A204.1 (cell line): Measurements from ENCODE around the gene COPE.

Experiments used
- FAIRE-seq: peaks from 2 replicates; lab custom pipeline; 2012; peaks lifted over from hg19 to GRCh38; lab: Jason Lieb, UNC

The COPE gene

DNA sequence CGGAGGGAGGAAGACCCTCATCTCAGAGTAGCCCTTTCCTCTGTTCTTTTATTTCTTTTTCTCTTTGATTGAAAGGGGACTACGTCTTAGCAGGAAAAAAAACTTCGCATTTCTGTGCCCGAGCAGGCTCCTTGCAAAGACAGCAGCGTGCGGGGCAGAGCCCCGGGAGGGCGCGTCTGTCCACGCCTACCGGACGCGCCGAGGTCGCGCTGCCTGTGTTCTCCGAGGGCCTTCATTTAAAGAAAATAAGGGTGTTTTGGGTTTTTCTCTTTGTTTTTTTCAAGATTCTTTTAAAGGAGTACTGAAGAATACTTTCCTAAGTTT, 52.4 kb downstream of the COPE start:
- no peak for FAIRE-seq

DNA sequence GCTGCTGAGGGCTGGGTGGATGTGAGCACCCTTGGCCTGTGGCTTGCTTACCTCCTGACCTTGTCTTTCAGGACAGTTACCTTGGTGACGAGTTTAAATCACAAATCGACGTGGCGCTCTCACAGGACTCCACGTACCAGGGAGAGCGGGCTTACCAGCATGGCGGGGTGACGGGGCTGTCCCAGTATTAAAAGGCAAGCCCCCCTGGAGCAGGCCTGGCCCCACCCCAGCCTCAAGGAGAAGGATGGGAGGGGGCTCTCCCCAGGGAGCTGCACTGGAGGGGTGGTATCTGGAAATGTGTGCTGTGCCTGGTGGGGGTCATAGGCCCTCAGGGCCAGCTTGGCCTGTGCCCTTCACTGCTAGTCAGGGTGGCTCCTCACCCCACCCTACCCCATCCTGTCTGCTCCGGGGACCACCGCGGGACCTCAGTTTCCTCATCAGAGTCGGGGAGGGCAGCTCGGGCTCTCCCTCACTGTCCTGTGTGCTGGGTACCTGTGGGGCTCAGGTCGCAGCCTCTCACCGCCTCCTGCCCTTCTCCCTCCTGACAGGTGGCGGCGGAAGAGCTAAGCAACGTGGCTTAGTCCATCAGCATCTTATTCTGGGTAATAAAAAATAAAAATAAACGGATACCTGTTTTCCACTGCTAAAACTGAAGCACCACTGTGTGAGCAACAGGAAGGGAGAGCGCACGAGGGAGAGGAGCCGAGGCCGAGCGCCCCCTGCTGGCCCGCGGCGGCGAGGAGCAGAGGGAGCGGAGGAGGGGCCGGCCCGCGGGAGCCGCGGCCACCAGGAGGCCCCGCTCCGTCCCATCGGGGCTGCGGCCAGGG, 53.0 kb downstream of the COPE start:
- no peak for FAIRE-seq

DNA sequence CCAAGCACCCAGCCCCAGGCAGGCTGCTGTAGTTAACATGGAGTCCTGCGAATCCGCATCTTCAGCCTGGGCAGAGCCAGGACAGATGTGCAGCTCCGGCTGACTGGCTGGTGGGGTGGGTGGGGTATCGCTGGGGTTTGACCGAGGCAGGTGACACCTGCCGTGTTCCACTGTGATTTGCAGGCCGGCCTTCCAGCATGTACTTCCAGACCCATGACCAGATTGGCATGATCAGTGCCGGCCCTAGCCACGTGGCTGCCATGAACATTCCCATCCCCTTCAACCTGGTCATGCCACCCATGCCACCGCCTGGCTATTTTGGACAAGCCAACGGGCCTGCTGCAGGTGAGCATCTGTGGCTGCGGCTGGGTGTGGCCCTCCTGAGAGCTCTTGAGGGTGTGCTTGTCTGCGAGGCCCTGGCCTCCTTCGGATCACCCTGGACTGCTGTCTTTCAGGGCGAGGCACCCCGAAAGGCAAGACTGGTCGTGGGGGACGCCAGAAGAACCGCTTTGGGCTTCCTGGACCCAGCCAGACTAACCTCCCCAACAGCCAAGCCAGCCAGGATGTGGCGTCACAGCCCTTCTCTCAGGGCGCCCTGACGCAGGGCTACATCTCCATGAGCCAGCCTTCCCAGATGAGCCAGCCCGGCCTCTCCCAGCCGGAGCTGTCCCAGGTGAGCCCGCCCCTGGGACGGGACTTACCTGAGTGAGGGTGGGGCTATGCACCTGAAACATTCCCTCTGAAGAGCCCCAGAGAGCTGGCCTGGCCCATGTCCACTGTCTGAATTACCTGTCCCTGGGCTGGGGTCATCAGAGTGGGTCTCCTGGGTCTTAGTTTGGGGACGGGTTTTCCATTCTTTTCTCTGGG, 53.8 kb downstream of the COPE start:
- FAIRE-seq, result no peak

DNA sequence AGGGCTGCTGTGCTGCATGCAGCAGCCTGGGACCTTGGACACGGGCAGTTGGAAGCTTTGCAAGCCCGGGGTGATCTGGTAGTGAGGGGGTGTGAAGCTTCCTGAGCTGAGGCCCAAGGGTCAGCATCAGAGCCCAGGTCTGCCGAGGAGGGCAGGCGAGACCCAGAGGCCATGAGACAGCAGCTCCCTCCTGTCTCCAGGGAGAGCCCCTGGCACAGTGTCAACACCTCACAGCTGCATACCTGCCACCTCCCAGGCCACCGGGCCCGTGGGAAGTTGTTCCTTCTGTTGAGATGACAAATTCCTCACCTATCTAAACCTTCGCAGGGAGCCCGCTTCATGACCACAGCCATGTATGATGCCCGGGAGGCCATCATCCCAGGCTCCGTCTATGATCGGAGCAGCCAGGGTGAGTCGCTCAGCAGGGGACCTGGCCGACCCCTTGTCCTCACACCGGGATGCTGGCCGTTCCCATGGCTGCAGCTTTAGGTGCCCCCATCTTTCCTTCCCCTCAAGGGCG, 55.3 kb downstream of the COPE start:
- no peak for FAIRE-seq

DNA sequence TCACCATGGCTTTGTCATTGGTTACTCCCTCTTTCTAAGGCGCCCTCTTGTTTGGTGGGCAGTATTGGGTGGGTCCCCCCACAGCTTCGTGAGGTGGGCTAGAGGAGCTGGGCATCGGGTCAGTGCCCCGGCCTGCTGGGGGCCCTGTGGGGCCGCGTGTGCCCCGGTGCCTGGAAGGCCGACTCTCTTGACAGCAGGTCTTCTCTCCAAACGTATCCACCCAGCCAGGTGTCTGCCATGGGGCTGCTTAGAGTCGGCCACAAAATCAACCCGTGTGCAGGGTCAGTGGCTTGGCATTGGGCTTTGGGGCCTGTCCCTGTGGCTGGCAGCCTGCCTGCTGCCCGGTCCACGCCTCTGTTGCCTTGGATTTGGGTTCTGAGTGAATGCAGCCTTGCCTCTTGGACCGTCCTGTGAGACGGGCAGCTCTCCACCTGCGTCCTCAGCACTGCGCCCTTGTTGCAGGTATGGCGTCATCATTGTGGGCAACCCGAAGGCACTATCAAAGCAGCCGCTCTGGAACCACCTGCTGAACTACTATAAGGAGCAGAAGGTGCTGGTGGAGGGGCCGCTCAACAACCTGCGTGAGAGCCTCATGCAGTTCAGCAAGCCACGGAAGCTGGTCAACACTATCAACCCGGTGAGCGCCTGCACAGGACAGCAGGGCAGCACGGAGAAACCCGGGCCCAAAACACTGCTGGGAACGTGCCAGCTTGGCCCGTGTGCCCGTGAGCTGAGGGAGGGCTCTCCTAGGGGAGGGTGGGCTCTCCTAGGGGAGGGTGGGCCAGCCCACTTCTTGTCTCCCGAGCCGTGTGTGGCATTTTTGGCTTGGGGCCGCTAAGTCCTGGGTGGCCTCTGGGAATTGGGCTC, 56.0 kb downstream of the COPE start:
- FAIRE-seq, result no peak

DNA sequence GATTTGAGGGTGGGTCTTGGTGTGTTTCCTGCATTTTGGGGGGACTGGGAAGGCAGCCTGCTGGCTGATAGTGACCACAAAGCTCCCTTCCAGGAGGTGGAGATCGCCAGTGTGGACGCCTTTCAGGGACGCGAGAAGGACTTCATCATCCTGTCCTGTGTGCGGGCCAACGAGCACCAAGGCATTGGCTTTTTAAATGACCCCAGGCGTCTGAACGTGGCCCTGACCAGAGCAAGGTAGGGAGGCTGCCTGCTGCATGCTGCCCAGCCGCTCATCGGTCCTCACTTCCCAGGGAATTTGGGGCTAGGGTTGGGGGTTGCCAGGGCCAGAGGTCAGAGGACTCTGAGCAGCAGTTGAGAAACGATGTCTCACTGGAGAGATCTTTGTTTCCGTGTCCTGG, 57.3 kb downstream of the COPE start:
- FAIRE-seq, result no peak

DNA sequence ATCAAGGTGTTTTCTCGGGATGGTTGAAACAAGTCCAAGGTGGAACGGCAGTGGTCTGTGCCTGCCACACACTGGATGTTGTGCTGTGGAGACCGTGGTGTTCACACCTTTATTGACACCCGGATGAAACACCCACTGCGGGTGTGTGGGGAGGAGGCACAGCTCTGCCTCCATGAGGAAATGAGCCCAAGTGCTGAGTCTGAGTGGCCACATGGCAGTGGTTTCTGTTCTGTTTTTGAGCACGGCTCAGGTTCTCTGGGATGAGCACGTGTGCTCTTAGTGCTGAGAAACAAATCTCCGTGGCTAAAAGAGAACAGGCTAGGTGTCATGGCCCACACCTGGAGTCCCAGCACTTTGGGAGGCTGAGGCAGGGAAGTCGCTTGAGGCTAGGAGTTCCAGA, 58.0 kb downstream of the COPE start:
- FAIRE-seq, result no peak

DNA sequence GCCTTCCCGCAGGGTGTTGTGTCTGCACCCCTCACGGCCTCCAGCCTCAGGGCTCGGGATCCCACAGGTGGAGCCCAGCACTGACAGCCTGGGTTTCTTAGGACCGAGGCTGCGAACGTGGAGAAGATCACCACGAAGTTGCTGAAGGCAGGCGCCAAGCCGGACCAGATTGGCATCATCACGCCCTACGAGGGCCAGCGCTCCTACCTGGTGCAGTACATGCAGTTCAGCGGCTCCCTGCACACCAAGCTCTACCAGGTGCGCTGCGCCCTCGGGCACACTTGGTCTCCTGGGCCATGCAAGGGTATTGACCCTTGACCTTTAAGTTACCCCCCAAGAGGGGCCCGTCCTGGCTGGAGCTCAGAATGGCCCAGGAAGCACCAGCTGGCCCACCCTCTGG, 58.5 kb downstream of the COPE start:
- no peak for FAIRE-seq

DNA sequence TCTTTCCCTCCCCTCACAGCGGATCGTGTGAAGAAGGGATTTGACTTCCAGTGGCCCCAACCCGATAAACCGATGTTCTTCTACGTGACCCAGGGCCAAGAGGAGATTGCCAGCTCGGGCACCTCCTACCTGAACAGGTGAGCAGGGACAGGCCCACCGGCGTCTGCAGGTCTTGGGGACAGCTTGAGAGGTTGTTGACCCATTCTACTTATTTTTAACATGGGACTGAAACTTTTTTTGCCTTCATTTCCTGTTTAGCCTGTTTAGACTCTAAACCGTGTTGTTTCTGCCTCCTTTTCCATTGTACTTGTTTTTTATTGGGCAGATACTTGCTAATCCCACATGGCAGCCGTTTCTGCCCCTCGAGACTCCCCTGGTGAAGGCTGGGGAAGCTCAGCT, 58.9 kb downstream of the COPE start:
- FAIRE-seq, result no peak

DNA sequence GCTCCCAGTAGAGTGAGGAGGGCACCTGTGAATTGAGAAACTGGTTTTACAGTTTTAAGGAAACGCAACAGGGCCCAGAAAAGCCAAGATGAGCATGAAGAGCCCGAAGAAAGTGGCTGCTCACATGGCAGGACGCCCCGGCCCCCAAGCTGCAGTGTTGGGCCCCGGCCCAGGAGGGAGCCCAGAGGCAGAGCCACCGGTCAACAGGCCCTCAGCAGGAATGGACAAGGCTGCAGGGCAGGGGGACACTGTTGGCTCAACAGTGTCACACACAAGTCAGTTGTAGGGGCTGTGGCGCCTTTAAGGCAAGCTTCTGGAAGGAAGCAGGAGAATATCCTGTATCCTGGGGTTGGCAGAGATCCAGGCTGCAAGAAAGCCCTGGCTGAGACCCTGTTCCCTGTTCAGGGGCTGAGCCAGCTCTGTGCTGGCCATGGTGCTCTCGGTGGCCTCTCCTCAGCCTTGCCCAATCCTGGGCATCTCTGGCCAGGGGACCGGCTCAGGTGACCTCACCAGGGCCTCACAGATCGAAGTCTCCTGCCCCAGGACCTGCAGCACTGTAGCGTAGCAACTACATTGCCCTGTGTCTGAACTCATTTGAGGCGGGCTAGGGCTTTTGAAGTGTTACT, 59.4 kb downstream of the COPE start:
- no peak for FAIRE-seq

DNA sequence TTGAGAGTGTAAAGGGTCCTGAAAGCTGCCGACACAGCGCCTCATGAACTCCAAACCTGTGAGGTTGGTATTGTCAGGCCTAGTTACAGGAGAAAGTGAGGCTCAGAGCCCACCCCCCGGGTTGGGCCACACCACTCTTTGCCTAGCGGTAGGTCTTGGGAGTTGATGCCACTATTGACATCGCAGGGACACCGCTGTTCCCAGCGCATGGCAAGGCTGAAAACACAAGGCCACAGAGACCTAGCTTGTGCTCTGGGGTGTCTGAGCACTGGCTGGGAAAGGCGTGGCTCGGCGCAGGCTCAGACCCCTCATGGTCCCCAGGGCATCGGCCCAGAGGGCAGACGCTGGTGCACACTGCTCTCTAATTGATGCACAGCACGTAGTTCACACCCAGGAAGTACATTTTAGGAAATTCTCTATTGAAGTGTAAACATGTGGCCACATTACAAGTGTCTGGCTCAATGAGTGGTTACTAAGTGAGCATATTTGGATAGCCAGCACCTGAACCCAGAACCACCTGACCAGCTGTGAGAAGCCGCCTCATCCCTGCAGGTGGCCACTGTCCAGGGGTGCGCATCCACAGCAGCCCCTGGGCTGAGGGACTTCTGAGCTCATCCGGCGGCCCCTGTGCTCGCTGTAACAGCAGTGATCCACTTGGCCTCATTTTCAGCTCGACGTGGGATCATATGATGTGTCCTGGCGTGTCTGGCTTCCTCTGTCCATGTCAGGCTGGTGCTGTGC, 60.1 kb downstream of the COPE start:
- FAIRE-seq, result no peak

DNA sequence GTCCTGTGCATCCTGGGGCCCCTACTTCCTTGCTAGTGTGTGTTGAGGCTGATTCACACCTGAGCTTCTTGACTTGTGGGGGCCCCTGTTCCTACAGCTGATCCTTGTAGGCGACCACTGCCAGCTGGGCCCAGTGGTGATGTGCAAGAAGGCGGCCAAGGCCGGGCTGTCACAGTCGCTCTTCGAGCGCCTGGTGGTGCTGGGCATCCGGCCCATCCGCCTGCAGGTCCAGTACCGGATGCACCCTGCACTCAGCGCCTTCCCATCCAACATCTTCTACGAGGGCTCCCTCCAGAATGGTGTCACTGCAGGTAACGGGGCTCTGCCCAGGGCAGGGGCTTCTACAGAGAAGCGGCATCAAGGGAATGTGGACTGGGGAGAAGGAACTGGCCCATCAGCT, 62.0 kb downstream of the COPE start:
- no peak for FAIRE-seq

DNA sequence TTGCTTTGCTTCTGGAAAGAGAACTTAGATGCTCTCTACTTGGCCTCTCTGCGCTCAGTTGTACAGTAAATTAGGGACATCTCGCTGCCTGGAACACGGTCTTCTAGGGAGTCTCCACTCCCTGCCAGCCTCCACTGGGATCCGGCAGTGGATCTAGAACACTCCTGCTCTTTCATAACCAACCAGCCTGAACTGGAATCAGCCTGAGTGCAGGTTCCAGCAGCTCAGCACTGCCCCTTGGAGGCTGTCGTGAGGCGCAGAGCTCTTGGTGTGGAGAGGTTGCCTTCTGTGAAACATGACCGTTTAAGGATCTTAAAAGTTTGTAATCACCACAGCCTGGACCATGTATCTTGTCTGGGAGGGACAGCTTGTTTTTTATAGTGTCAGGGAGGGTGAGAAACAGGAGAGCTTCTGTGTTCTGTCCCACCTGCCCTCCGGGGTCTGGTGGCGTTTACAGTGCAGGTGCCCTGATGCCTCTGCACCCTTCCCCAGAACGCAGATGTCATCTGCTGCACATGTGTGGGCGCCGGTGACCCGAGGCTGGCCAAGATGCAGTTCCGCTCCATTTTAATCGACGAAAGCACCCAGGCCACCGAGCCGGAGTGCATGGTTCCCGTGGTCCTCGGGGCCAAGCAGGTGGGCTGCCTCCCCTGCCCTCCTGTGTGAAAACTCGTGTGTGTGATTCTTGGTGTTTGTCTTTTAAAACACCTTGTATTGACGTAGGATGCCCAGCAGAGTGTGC, 62.6 kb downstream of the COPE start:
- FAIRE-seq, result no peak

DNA sequence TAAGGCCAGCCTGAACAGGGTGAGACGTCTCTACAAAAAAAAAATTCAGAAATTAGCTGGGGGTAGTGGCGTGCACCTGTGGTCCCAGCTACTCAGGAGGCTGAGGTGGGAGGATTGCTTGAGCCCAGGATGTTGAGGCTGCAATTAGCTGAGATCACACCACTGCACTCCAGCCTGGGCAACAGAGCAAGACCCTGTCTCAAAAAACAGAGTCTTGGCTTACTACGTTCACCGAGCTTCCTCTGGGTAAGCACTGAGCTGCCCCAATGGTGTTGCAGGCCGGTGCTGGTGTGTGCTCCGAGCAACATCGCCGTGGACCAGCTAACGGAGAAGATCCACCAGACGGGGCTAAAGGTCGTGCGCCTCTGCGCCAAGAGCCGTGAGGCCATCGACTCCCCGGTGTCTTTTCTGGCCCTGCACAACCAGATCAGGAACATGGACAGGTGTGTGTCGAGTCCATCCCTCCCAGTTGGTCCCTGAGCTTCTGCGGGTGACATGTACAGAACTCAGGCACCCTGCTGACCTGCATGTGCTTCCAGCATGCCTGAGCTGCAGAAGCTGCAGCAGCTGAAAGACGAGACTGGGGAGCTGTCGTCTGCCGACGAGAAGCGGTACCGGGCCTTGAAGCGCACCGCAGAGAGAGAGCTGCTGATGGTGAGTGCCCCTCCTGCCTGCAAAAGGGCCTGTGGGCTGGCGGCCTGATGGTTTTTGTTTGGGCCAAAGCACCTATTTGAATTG, 63.4 kb downstream of the COPE start:
- no peak for FAIRE-seq

DNA sequence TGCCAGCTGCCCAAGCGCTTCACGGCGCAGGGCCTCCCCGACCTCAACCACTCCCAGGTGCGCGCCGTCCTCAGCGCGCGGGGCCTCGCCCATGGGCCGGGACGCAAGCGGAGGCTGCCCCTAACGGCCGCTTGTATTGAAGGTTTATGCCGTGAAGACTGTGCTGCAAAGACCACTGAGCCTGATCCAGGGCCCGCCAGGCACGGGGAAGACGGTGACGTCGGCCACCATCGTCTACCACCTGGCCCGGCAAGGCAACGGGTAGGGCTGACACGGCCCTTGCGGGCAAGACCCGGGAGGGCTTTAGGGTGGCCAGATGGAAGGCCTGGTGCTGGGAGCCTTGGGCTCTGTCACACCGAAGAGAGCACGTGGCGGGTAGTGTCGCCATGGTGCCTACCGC, 64.2 kb downstream of the COPE start:
- no peak for FAIRE-seq

DNA sequence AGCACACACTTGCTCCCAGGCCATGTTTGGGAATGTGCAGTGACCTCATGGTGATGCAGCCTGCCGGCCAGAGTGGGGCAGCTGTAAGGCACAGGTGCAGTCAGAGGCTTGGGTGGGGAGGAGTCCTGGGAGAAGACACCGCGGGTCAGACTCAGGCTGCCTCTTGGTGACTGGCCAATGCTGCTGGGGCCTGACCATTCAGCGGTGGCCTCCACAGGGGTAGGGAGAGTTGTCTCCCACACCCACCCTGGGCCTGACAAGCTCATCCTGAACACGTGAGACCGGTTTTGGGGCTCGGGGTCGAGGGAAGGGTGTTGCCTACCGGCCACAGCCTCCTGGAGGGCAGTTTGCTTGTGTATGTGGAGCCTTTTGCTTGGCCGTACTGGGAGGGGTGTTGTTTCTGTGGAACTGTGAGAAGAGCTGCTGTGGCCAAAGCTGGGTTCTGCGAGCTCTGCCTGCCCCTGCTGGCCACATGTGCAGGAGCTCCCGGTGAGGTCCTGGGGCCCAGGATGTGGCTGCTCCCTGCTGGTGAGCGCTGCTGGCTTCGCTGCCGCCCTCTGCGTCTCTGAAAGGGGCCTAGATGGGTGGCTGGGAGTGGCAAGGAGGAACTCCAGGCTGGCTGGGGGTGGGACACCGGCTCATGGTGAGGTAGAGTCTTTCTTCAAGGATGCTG, 65.3 kb downstream of the COPE start:
- no peak for FAIRE-seq

DNA sequence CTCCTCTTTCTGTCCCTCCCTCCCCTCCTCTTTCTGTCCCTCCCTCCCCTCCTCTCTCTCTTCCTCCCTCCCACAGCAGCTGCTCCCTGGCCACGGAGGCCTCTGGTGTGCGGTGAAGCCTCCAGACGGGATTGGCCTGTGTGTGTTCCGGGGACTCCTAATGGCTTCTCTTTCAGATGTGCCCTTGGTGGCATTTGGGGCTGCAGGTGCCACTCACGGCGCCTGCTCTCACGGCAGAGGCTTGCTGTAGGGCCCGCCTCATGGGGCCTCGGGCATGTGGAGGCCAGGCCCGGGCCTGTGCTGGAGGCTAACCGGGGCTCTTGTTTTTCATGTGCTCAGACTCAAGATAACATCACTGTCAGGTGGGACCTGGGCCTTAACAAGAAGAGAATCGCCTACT, 66.5 kb downstream of the COPE start:
- no peak for FAIRE-seq

DNA sequence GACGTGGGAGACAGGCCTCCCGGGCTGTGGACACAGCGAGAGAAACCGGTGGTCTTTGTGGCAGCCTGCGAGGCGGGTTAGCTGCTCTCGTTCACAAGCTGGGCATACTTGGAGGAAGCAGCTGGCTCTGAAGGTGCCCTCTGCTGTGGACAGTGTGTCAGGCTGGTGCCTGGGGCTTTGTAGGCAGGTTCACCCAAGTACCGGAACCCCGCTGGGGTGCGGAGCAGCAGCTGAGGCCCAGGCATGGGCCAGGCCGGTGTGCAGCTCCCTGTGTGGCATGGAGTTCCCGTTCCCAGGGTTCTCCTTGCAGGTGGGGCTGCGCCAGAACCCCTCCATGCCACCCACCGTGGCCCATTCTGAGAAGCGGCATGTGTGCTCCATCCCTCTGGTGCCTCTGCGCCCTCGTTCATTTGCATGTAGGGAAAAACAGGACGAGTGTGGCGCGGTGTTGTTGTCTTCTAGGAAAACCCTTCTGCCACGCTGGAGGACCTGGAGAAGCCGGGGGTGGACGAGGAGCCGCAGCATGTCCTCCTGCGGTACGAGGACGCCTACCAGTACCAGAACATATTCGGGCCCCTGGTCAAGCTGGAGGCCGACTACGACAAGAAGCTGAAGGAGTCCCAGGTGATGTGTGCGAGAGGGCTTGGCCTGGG, 67.4 kb downstream of the COPE start:
- FAIRE-seq, result no peak
